Panc1 (cell line): ENCODE measurements around the gene KIAA1958. TPM values are rescaled to one million over a fixed set of nuclear protein-coding genes. Genes with fewer than 3 reads are reported as not detected.

Experiments used
- ATAC-seq: fragments of 200-7000 bp; cut with Tn5 transposase; 2 replicates; pipeline ENCODE4 v1.9.1; 2020; ENCODE audit warnings: mild to moderate bottlenecking, moderate library complexity
- BruUV-seq: library from RNA; stranded (reverse); fragments of 400-500 nt; replicated peaks from 2 replicates; lab custom pipeline; 2021; lab: Mats Ljungman, UMichigan
- CTCF ChIA-PET: fragments of 300-600 bp; sonication (Branson Sonifier 250); formaldehyde crosslinking; loops from one replicate; lab custom pipeline; 2022; ENCODE audit warnings: antibody characterized with exemption; lab: Charles Lee
- POLR2A ChIA-PET: fragments of 300-600 bp; sonication (Branson Sonifier 250); formaldehyde crosslinking; loops from one replicate; lab custom pipeline; 2022; ENCODE audit warnings: antibody characterized with exemption; lab: Charles Lee
- DNase-seq: peaks from one replicate; pipeline ENCODE4 v3.0.0-alpha.2; 2010; ENCODE audit warnings: low read depth, low spot score
- H3K27ac ChIP-seq: 2 replicates; pipeline ENCODE4 v1.5.1; 2011; ENCODE audit warnings: mild to moderate bottlenecking, low read length, inconsistent platforms
- H3K27me3 ChIP-seq: fragments of 200-500 bp; sonication (Bioruptor generic); 2 replicates; pipeline ENCODE4 v1.6.0; 2014; ENCODE audit warnings: low read length, inconsistent platforms; ENCODE audit not compliant: control insufficient read depth, insufficient read depth
- H3K36me3 ChIP-seq: fragments of 200-500 bp; sonication (Bioruptor generic); 2 replicates; pipeline ENCODE4 v1.5.1; 2014; ENCODE audit warnings: inconsistent platforms, mild to moderate bottlenecking, low read length, moderate library complexity; ENCODE audit not compliant: control insufficient read depth, insufficient read depth
- H3K4me1 ChIP-seq: 2 replicates; pipeline ENCODE4 v1.5.1; 2011; ENCODE audit warnings: inconsistent platforms, mild to moderate bottlenecking, low read length, moderate library complexity; ENCODE audit not compliant: control insufficient read depth, insufficient read depth
- H3K4me3 ChIP-seq, 2 experiments: 2 replicates each; pipeline ENCODE4 v1.5.1; 2011 to 2012; ENCODE audit warnings: low read depth in 2 of 2, low read length in 2 of 2, mild to moderate bottlenecking in 2 of 2, inconsistent platforms in 1 of 2, moderate library complexity in 1 of 2
- H3K9me3 ChIP-seq: fragments of 200-500 bp; sonication (Bioruptor generic); 2 replicates; pipeline ENCODE4 v1.5.1; 2014; ENCODE audit warnings: low read depth, mild to moderate bottlenecking, inconsistent platforms, low read length, moderate library complexity; ENCODE audit not compliant: control insufficient read depth, insufficient read depth
- POLR2AphosphoS5 ChIP-seq: IDR thresholded peaks from 2 replicates; pipeline ENCODE4 v1.6.1; 2012; ENCODE audit warnings: mild to moderate bottlenecking, low read depth, low read length, moderate library complexity
- SIN3A ChIP-seq: IDR thresholded peaks from 2 replicates; pipeline ENCODE4 v1.6.1; 2012; ENCODE audit warnings: low read depth, mild to moderate bottlenecking, low read length, moderate library complexity, borderline replicate concordance; ENCODE audit not compliant: insufficient read depth
- TCF7L2 ChIP-seq: IDR thresholded peaks from 2 replicates; pipeline ENCODE4 v1.6.1; 2011; ENCODE audit warnings: mild to moderate bottlenecking, low read depth, low read length, inconsistent platforms
- in situ Hi-C: cut with HindIII; loops from 2 replicates; pipeline ENCODE4 v1.10.0; 2016; ENCODE audit warnings: low sequenced_read_pairs, low pct_unique_long_range_greater_than_20kb
- intact Hi-C: fragments of 100-400 bp; cut with micrococcal nuclease; formaldehyde crosslinking; loops from one replicate; pipeline ENCODE4 v1.10.0; 2022; ENCODE audit not compliant: unreplicated experiment
- total RNA-seq: library from RNA; stranded (reverse); gene quantifications from one replicate; pipeline ENCODE4 v1.2.1, GENCODE V29; 2021; ENCODE audit not compliant: unreplicated experiment
- TF ChIP-seq, protein P1 (sequence below): fragments of 450-650 bp; IDR thresholded peaks from 2 replicates; pipeline ENCODE4 v1.5.1; 2017; ENCODE audit warnings: mild to moderate bottlenecking
- TF ChIP-seq, protein P2 (sequence below), 2 experiments: IDR thresholded peaks; 2 replicates each; pipeline ENCODE4 v1.6.1; 2011 to 2012; ENCODE audit warnings: low read depth in 2 of 2, control low read depth in 1 of 2, low read length in 1 of 2, mild to moderate bottlenecking in 1 of 2, moderate library complexity in 1 of 2; ENCODE audit not compliant: insufficient read depth in 1 of 2

KIAA1958 gene
- total RNA-seq, 1 experiment from 2014 or later: 10.4 TPM

DNA sequence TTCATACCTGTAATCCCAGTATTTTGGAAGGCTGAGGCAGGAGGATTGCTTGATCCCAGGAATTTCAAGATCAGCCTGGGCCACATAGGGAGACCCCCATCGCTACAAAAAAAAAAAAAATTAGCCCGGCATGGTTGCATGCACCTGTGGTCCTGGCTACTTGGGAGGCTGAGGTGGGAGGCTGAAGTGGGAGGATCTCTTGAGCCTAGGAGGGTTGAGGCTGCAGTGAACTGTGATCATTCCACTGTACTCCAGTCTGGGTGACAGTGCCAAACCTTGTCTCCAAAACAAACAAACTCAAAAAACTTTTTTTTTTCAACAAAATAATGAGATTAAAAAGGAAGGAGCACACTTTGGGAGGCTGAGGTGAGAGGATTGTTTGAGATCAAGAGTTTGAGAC, 14.2 kb downstream of the KIAA1958 start:
- Histone ChIP-seq H3K4me1 (peaks cover 8% of the 10 kb centered on the region), H3K36me3 (no peaks in the 10 kb centered on the region), H3K9me3 (no peaks in the 10 kb centered on the region), H3K4me3 (no peak overlapping the region), H3K27me3 (no peaks in the 10 kb centered on the region), H3K27ac (no peak overlapping the region)
- POLR2A ChIA-PET: no interaction called here
- CTCF ChIA-PET: no interaction called here
- TF ChIP-seq TCF7L2: no peak
- no peak for TF ChIP-seq SIN3A
- TF ChIP-seq POLR2AphosphoS5: no peak
- TF ChIP-seq, protein P1, sequence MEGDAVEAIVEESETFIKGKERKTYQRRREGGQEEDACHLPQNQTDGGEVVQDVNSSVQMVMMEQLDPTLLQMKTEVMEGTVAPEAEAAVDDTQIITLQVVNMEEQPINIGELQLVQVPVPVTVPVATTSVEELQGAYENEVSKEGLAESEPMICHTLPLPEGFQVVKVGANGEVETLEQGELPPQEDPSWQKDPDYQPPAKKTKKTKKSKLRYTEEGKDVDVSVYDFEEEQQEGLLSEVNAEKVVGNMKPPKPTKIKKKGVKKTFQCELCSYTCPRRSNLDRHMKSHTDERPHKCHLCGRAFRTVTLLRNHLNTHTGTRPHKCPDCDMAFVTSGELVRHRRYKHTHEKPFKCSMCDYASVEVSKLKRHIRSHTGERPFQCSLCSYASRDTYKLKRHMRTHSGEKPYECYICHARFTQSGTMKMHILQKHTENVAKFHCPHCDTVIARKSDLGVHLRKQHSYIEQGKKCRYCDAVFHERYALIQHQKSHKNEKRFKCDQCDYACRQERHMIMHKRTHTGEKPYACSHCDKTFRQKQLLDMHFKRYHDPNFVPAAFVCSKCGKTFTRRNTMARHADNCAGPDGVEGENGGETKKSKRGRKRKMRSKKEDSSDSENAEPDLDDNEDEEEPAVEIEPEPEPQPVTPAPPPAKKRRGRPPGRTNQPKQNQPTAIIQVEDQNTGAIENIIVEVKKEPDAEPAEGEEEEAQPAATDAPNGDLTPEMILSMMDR: no peak
- TF ChIP-seq, protein P2, sequence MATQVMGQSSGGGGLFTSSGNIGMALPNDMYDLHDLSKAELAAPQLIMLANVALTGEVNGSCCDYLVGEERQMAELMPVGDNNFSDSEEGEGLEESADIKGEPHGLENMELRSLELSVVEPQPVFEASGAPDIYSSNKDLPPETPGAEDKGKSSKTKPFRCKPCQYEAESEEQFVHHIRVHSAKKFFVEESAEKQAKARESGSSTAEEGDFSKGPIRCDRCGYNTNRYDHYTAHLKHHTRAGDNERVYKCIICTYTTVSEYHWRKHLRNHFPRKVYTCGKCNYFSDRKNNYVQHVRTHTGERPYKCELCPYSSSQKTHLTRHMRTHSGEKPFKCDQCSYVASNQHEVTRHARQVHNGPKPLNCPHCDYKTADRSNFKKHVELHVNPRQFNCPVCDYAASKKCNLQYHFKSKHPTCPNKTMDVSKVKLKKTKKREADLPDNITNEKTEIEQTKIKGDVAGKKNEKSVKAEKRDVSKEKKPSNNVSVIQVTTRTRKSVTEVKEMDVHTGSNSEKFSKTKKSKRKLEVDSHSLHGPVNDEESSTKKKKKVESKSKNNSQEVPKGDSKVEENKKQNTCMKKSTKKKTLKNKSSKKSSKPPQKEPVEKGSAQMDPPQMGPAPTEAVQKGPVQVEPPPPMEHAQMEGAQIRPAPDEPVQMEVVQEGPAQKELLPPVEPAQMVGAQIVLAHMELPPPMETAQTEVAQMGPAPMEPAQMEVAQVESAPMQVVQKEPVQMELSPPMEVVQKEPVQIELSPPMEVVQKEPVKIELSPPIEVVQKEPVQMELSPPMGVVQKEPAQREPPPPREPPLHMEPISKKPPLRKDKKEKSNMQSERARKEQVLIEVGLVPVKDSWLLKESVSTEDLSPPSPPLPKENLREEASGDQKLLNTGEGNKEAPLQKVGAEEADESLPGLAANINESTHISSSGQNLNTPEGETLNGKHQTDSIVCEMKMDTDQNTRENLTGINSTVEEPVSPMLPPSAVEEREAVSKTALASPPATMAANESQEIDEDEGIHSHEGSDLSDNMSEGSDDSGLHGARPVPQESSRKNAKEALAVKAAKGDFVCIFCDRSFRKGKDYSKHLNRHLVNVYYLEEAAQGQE (IDR thresholded peaks at IDR 0.05; ENCODE audit: insufficient read depth in 1 of 2, low read depth in 2 of 2, low read length in 1 of 2): no peak
- ATAC-seq (no peak), DNase-seq (no peak)
- no TSS peak for BruUV-seq
- intact Hi-C loops (no loop called here), in situ Hi-C loops (no loop called here)

- POLR2A ChIA-PET: no interaction called here
- peaks cover 4% of the 10 kb centered on the region; the same call in 1 of the 2 replicates for H3K4me1 ChIP-seq
- intact Hi-C loops (no loop called here), in situ Hi-C loops (no loop called here)
- TF ChIP-seq TCF7L2 (no peak), POLR2AphosphoS5 (no peak)
- H3K36me3 ChIP-seq: no peaks in the 10 kb centered on the region
- no TSS peak for BruUV-seq
- DNase-seq (no peak), ATAC-seq (no peak)
- no peak overlapping the region for H3K4me3 ChIP-seq
- CTCF ChIA-PET: no interaction called here
- no peaks in the 10 kb centered on the region for H3K27me3 ChIP-seq
- no peak overlapping the region for H3K27ac ChIP-seq
- H3K9me3 ChIP-seq: no peaks in the 10 kb centered on the region
These were observed 14.7 kb downstream of the KIAA1958 start for GRCh38 chr9:112501287-112501686.

- CTCF ChIA-PET: interaction anchor here (0.7 kb wide), 1 partner anchor 14 kb away, joined by 3 read pairs; no protein-coding TSS in a partner anchor
- intact Hi-C loops: no loop called here
- Histone ChIP-seq H3K9me3 (no peaks in the 10 kb centered on the region), H3K36me3 (no peaks in the 10 kb centered on the region), H3K4me3 (no peak overlapping the region), H3K27me3 (no peaks in the 10 kb centered on the region), H3K27ac (no peak overlapping the region), H3K4me1 (no peaks in the 10 kb centered on the region; the same call in 1 of the 2 replicates)
- no TSS peak for BruUV-seq
- POLR2A ChIA-PET: no interaction called here
- ATAC-seq: no peak
- no peak for DNase-seq
- in situ Hi-C loops: no loop called here
- TF ChIP-seq POLR2AphosphoS5 (no peak), SIN3A (no peak), TCF7L2 (no peak)
- TF ChIP-seq, protein P1: no peak
These were observed 15.7 kb downstream of the KIAA1958 start for GRCh38 chr9:112502175-112502946.
